GM19328 (cell line): ENCODE data around the gene NGDN.

Source experiments
- ATAC-seq: cut with Tn5 transposase; IDR thresholded peaks from one replicate; pipeline ENCODE4 v1.9.1; 2021; ENCODE audit warnings: mild to moderate bottlenecking, moderate library complexity; ENCODE audit not compliant: unreplicated experiment

NGDN gene

DNA sequence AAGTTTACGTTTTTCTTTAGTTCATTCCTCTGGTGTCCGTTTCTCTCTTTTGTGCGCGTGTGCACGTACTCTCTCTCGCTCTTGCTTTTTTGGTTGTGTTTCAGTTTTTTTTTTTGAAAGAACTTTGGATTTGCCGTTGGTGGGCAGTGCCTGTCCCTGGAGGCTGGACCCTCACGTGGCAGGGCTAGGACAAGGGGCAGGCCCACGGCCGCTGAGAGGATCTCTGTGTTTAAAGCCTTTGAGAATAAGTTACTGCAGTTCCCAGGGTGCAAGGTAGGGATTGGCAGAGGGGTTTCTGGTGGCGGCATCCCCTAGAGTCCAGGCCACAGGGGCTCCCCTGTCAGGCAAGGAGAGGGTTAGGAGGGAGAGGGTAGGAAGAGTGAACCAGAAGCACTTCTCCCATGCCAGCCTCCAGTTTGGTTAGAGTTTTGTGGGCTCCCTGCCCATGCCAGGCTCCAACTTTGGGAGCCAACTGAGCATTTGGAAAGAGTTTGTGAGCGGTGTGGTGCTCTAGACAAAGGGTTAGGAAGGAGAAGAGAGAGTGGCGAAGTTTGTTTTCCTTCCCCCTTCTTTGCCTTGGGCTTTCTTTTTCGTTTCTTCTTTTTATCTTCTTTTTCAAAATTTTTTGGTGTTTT, 51.5 kb downstream of the NGDN start:
- no peak for ATAC-seq

- ATAC-seq = no peak
Measured at GRCh38 chr14:23521785-23522640, 52.5 kb downstream of the NGDN start.

- ATAC-seq = no peak
Measured at GRCh38 chr14:23522643-23523198, 53.2 kb downstream of the NGDN start.

- ATAC-seq = no peak
Measured at GRCh38 chr14:23523229-23524016, 53.9 kb downstream of the NGDN start.

DNA sequence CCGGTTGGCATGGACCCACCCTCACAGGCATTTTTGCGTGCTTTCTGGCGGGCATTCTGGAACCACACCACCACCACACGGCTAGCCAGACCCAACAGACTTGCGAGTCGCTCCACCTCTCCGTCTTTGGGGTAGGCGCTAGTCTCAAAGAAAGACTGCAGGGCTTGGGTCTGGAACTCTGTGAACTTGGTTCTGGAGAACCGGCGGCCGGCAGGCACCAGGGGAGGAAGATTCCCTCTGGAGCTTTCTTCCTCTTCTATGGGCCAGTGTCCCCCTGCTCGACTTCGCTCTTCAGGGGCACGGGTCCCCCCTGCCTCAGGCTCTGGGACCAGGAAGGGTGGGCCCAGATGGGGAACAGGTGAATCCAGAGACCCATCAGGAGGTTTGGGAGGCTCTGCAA, 55.5 kb downstream of the NGDN start:
- ATAC-seq = no peak

DNA sequence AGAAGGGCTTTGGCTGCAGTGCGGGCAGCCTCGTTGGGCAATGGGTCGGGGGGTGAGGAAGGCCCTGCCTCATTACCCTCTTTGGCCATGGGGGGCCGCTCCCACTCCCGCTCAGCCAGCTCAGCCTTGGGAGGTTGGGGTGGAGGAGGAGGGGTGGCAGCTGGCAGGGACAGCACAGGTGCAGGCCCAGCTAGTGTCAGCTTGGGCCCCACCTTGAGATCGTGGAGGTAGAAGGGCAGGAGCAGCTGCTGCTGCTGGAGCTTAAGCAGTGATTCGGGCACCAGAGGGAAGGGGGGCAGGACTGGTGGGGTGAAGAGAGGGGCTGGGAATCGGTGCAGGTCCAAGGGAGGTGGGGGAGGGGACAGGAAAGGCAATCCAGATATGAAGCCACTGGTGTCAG, 56.1 kb downstream of the NGDN start:
- no peak for ATAC-seq
